ENCODE results near the gene DCX.

Gene DCX

GRCh38 chrX:111319451-111319850, 92.5 kb downstream of the DCX start:
- H3K27me3 Mint-ChIP-seq (ENCODE audit: low read depth) = no peaks in the 10 kb centered on the region
- H3K36me3 Mint-ChIP-seq (ENCODE audit: low read depth) = no peaks in the 10 kb centered on the region
- DNase-seq (ENCODE audit: low spot score) = no peak
- H3K9me3 Mint-ChIP-seq = no peaks in the 10 kb centered on the region
- H3K4me3 Mint-ChIP-seq = no peak overlapping the region
- H3K4me1 Mint-ChIP-seq (ENCODE audit: low read depth) = no peaks in the 10 kb centered on the region
- no peak overlapping the region for H3K27ac Mint-ChIP-seq

GRCh38 chrX:111318901-111319300, 93.1 kb downstream of the DCX start:
- H3K27ac Mint-ChIP-seq = no peak overlapping the region
- no peaks in the 10 kb centered on the region for H3K27me3 Mint-ChIP-seq (ENCODE audit: low read depth)
- no peak for DNase-seq (ENCODE audit: low spot score)
- H3K4me1 Mint-ChIP-seq (ENCODE audit: low read depth) = no peaks in the 10 kb centered on the region
- H3K4me3 Mint-ChIP-seq = no peak overlapping the region
- H3K9me3 Mint-ChIP-seq = no peaks in the 10 kb centered on the region
- no peaks in the 10 kb centered on the region for H3K36me3 Mint-ChIP-seq (ENCODE audit: low read depth)

- Mint-ChIP-seq H3K27me3 (ENCODE audit: low read depth) (no peaks in the 10 kb centered on the region), H3K4me1 (ENCODE audit: low read depth) (no peaks in the 10 kb centered on the region), H3K27ac (no peak overlapping the region), H3K36me3 (ENCODE audit: low read depth) (no peaks in the 10 kb centered on the region), H3K9me3 (no peaks in the 10 kb centered on the region), H3K4me3 (no peak overlapping the region)
- DNase-seq (ENCODE audit: low spot score) = no peak
Measured at GRCh38 chrX:111309083-111309482, 102.9 kb downstream of the DCX start.

GRCh38 chrX:111308039-111308438, 104.0 kb downstream of the DCX start:
- Mint-ChIP-seq H3K27ac (no peak overlapping the region), H3K9me3 (no peaks in the 10 kb centered on the region), H3K4me3 (no peak overlapping the region), H3K27me3 (ENCODE audit: low read depth) (no peaks in the 10 kb centered on the region), H3K4me1 (ENCODE audit: low read depth) (no peaks in the 10 kb centered on the region), H3K36me3 (ENCODE audit: low read depth) (no peaks in the 10 kb centered on the region)
- no peak for DNase-seq (ENCODE audit: low spot score)

- no peaks in the 10 kb centered on the region for H3K27me3 Mint-ChIP-seq (ENCODE audit: low read depth)
- H3K4me3 Mint-ChIP-seq = no peak overlapping the region
- no peak overlapping the region for H3K27ac Mint-ChIP-seq
- H3K36me3 Mint-ChIP-seq (ENCODE audit: low read depth) = no peaks in the 10 kb centered on the region
- no peak for DNase-seq (ENCODE audit: low spot score)
- no peaks in the 10 kb centered on the region for H3K4me1 Mint-ChIP-seq (ENCODE audit: low read depth)
- H3K9me3 Mint-ChIP-seq = no peaks in the 10 kb centered on the region
Measured at GRCh38 chrX:111302284-111302683, 109.7 kb downstream of the DCX start.

- H3K27me3 Mint-ChIP-seq (ENCODE audit: low read depth) = no peaks in the 10 kb centered on the region
- no peaks in the 10 kb centered on the region for H3K9me3 Mint-ChIP-seq
- no peak overlapping the region for H3K4me3 Mint-ChIP-seq
- no peaks in the 10 kb centered on the region for H3K36me3 Mint-ChIP-seq (ENCODE audit: low read depth)
- H3K4me1 Mint-ChIP-seq (ENCODE audit: low read depth) = no peaks in the 10 kb centered on the region
- H3K27ac Mint-ChIP-seq = no peak overlapping the region
- DNase-seq (ENCODE audit: low spot score) = no peak
Measured at GRCh38 chrX:111288841-111289240, 123.2 kb downstream of the DCX start.

- DNase-seq (ENCODE audit: low spot score) = no peak
- Mint-ChIP-seq H3K27me3 (ENCODE audit: low read depth) (no peaks in the 10 kb centered on the region), H3K36me3 (ENCODE audit: low read depth) (no peaks in the 10 kb centered on the region), H3K9me3 (no peaks in the 10 kb centered on the region), H3K4me3 (no peak overlapping the region), H3K27ac (no peak overlapping the region), H3K4me1 (ENCODE audit: low read depth) (no peaks in the 10 kb centered on the region)
Measured at GRCh38 chrX:111284631-111285293, 127.2 kb downstream of the DCX start.

- DNase-seq (ENCODE audit: low spot score) = no peak
- Mint-ChIP-seq H3K4me1 (ENCODE audit: low read depth) (no peaks in the 10 kb centered on the region), H3K4me3 (no peak overlapping the region), H3K9me3 (no peaks in the 10 kb centered on the region), H3K27ac (no peak overlapping the region), H3K36me3 (ENCODE audit: low read depth) (no peaks in the 10 kb centered on the region), H3K27me3 (ENCODE audit: low read depth) (no peaks in the 10 kb centered on the region)
Measured at GRCh38 chrX:111283446-111283845, 128.5 kb downstream of the DCX start.

- Mint-ChIP-seq H3K9me3 (no peaks in the 10 kb centered on the region), H3K27ac (no peak overlapping the region), H3K4me3 (no peak overlapping the region), H3K27me3 (ENCODE audit: low read depth) (no peaks in the 10 kb centered on the region), H3K4me1 (ENCODE audit: low read depth) (no peaks in the 10 kb centered on the region), H3K36me3 (ENCODE audit: low read depth) (no peaks in the 10 kb centered on the region)
- DNase-seq (ENCODE audit: low spot score) = no peak
Measured at GRCh38 chrX:111282991-111283390, 129.0 kb downstream of the DCX start.

- Mint-ChIP-seq H3K27ac (no peak overlapping the region), H3K4me1 (ENCODE audit: low read depth) (no peaks in the 10 kb centered on the region), H3K27me3 (ENCODE audit: low read depth) (no peaks in the 10 kb centered on the region), H3K4me3 (no peak overlapping the region), H3K36me3 (ENCODE audit: low read depth) (no peaks in the 10 kb centered on the region), H3K9me3 (no peaks in the 10 kb centered on the region)
- DNase-seq (ENCODE audit: low spot score) = no peak
Measured at GRCh38 chrX:111282139-111282538, 129.9 kb downstream of the DCX start.

- Mint-ChIP-seq H3K27ac (no peak within 1 kb of the TSS), H3K4me1 (ENCODE audit: low read depth) (no peaks in the 10 kb centered on the region), H3K27me3 (ENCODE audit: low read depth) (no peaks in the 10 kb centered on the region), H3K4me3 (no peak within 1 kb of the TSS), H3K9me3 (no peaks in the 10 kb centered on the region), H3K36me3 (ENCODE audit: low read depth) (no peaks in the 10 kb centered on the region)
- DNase-seq (ENCODE audit: low spot score) = no peak
Measured at GRCh38 chrX:111270339-111270738, 141.7 kb downstream of the DCX start, which contains the start of gene CAPN6. TSS of gene CAPN6 (minus strand) at chrX:111270483. CDS start at chrX:111263936, 6,547 bp downstream.

GRCh38 chrX:111268506-111268905, 143.5 kb downstream of the DCX start:
- H3K36me3 Mint-ChIP-seq (ENCODE audit: low read depth) = no peaks in the 10 kb centered on the region
- no peaks in the 10 kb centered on the region for H3K4me1 Mint-ChIP-seq (ENCODE audit: low read depth)
- H3K4me3 Mint-ChIP-seq = no peak overlapping the region
- H3K27ac Mint-ChIP-seq = no peak overlapping the region
- no peaks in the 10 kb centered on the region for H3K27me3 Mint-ChIP-seq (ENCODE audit: low read depth)
- no peaks in the 10 kb centered on the region for H3K9me3 Mint-ChIP-seq
- no peak for DNase-seq (ENCODE audit: low spot score)

- Mint-ChIP-seq H3K4me1 (ENCODE audit: low read depth) (no peaks in the 10 kb centered on the region), H3K27me3 (ENCODE audit: low read depth) (no peaks in the 10 kb centered on the region), H3K27ac (no peak overlapping the region), H3K9me3 (no peaks in the 10 kb centered on the region), H3K4me3 (no peak overlapping the region), H3K36me3 (ENCODE audit: low read depth) (no peaks in the 10 kb centered on the region)
- no peak for DNase-seq (ENCODE audit: low spot score)
Measured at GRCh38 chrX:111265486-111265885, 146.5 kb downstream of the DCX start.

GRCh38 chrX:111264385-111264784, 147.6 kb downstream of the DCX start:
- Mint-ChIP-seq H3K4me3 (no peak overlapping the region), H3K27ac (no peak overlapping the region), H3K27me3 (ENCODE audit: low read depth) (no peaks in the 10 kb centered on the region), H3K4me1 (ENCODE audit: low read depth) (no peaks in the 10 kb centered on the region), H3K9me3 (no peaks in the 10 kb centered on the region), H3K36me3 (ENCODE audit: low read depth) (no peaks in the 10 kb centered on the region)
- no peak for DNase-seq (ENCODE audit: low spot score)

- no peaks in the 10 kb centered on the region for H3K4me1 Mint-ChIP-seq (ENCODE audit: low read depth)
- H3K36me3 Mint-ChIP-seq (ENCODE audit: low read depth) = no peaks in the 10 kb centered on the region
- no peak overlapping the region for H3K27ac Mint-ChIP-seq
- no peaks in the 10 kb centered on the region for H3K27me3 Mint-ChIP-seq (ENCODE audit: low read depth)
- no peak for DNase-seq (ENCODE audit: low spot score)
- no peaks in the 10 kb centered on the region for H3K9me3 Mint-ChIP-seq
- H3K4me3 Mint-ChIP-seq = no peak overlapping the region
Measured at GRCh38 chrX:111262086-111262485, 149.9 kb downstream of the DCX start.

All from T-helper 2 cell treated with Interferon-gamma antibody and Interleukin-4, amounts not matched to agents 5 μg/mL and 100 μg/mL, for 36 hours (primary cell).